Measurements from ENCODE around the gene GTF2IRD1.

Gene GTF2IRD1

DNA sequence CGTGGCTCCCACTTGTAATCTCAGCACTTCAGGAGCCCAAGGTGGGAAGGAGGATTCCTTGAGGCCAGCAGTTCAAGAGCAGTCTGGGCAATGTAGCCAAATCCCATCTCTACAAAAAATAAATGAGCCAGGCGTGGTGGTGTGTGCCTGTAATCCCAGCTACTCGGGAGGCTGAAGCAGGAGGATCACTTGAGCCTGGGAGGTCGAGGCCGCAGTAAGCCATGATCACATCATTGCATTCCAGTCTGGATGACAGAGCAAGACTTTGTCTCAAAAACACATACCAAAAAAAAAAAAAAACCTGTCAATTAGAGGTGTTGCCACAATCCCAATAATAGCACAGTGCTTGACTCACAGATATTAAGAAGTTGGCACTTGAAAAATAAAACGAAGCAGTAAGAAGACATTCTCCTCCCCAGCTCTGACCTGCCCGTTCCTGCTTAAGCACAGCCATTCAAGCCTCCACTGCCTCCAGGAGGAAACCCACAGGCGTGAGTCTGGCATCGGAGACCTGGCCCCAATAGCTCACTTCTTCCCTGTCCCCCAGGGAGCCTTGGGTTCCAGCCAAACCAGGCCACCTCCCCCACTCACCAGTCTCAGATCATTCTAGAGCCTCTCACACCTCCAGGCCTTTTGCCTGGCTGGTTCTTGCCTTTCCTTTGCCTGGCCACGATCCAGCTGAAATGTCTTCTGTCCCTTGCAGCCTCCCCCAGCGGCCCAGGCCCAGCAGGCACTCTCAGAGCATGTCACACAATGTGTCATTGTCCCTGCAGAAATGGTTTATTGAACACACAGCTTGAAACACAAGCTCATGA is 158.5 kb downstream of the GTF2IRD1 start:
- H3K4me1 ChIP-seq (ENCODE audit: control insufficient read depth, low read length), result peaks cover 20% of the 10 kb centered on the region
- no peaks in the 10 kb centered on the region for H3K9me2 ChIP-seq (replicated peaks; ENCODE audit: control insufficient read depth, low read length)
- no peak for TF ChIP-seq EZH2phosphoT487 (IDR thresholded peaks at IDR 0.05; ENCODE audit: borderline replicate concordance, low read length)
- no peak overlapping the region for H3K27ac ChIP-seq (ENCODE audit: low read depth, low read length)
- peaks cover 12% of the 10 kb centered on the region for H3F3A ChIP-seq (ENCODE audit: control insufficient read depth, insufficient read depth)
- no peaks in the 10 kb centered on the region for H3K79me2 ChIP-seq (ENCODE audit: control insufficient read depth, low read length)
- H3K4me2 ChIP-seq (ENCODE audit: low read length), result no peak overlapping the region
- H4K20me1 ChIP-seq (ENCODE audit: control insufficient read depth, insufficient read depth, low read depth, low read length), result no peaks in the 10 kb centered on the region
- H3K4me3 ChIP-seq (ENCODE audit: low read length), result no peak overlapping the region
- H3K27me3 ChIP-seq (ENCODE audit: control insufficient read depth, low read length), result no peaks in the 10 kb centered on the region
- no peaks in the 10 kb centered on the region for H3K36me3 ChIP-seq (ENCODE audit: control insufficient read depth, low read length)
- no peaks in the 10 kb centered on the region for H3K9me3 ChIP-seq (ENCODE audit: control insufficient read depth, insufficient read depth, low read length)

GRCh38 chr7:74615933-74616780 is 162.5 kb downstream of the GTF2IRD1 start:
- Histone ChIP-seq H3K4me1 (ENCODE audit: control insufficient read depth, low read length) (peaks cover 36% of the 10 kb centered on the region), H3K79me2 (ENCODE audit: control insufficient read depth, low read length) (no peaks in the 10 kb centered on the region), H3K4me2 (ENCODE audit: low read length) (peak overlapping the region; percentile 96)

GRCh38 chr7:74617180-74617744 is 163.6 kb downstream of the GTF2IRD1 start:
- TF ChIP-seq, protein P1, sequence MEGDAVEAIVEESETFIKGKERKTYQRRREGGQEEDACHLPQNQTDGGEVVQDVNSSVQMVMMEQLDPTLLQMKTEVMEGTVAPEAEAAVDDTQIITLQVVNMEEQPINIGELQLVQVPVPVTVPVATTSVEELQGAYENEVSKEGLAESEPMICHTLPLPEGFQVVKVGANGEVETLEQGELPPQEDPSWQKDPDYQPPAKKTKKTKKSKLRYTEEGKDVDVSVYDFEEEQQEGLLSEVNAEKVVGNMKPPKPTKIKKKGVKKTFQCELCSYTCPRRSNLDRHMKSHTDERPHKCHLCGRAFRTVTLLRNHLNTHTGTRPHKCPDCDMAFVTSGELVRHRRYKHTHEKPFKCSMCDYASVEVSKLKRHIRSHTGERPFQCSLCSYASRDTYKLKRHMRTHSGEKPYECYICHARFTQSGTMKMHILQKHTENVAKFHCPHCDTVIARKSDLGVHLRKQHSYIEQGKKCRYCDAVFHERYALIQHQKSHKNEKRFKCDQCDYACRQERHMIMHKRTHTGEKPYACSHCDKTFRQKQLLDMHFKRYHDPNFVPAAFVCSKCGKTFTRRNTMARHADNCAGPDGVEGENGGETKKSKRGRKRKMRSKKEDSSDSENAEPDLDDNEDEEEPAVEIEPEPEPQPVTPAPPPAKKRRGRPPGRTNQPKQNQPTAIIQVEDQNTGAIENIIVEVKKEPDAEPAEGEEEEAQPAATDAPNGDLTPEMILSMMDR (IDR thresholded peaks at IDR 0.05; ENCODE audit: low read depth, low read length, poor library complexity, severe bottlenecking), result no peak
- TF ChIP-seq EZH2phosphoT487 (IDR thresholded peaks at IDR 0.05; ENCODE audit: borderline replicate concordance, low read length), result no peak
- H4K20me1 ChIP-seq (ENCODE audit: control insufficient read depth, insufficient read depth, low read depth, low read length), result no peaks in the 10 kb centered on the region
- no peaks in the 10 kb centered on the region for H3K9me2 ChIP-seq (replicated peaks; ENCODE audit: control insufficient read depth, low read length)
- H3K79me2 ChIP-seq (ENCODE audit: control insufficient read depth, low read length), result no peaks in the 10 kb centered on the region
- H3K4me3 ChIP-seq (ENCODE audit: low read length), result peak overlapping the region; percentile 72
- peaks cover 12% of the 10 kb centered on the region for H3F3A ChIP-seq (ENCODE audit: control insufficient read depth, insufficient read depth)
- H3K4me2 ChIP-seq (ENCODE audit: low read length), result peak overlapping the region; percentile 96
- H3K9me3 ChIP-seq (ENCODE audit: control insufficient read depth, insufficient read depth, low read length), result no peaks in the 10 kb centered on the region
- H3K36me3 ChIP-seq (ENCODE audit: control insufficient read depth, low read length), result no peaks in the 10 kb centered on the region
- peak overlapping the region; percentile 87 for H3K27ac ChIP-seq (ENCODE audit: low read depth, low read length)
- peaks cover 36% of the 10 kb centered on the region for H3K4me1 ChIP-seq (ENCODE audit: control insufficient read depth, low read length)
- no peaks in the 10 kb centered on the region for H3K27me3 ChIP-seq (ENCODE audit: control insufficient read depth, low read length)

More at GRCh38 chr7:74615933-74616780, 162.5 kb downstream of the GTF2IRD1 start:
- Histone ChIP-seq H3K36me3 (ENCODE audit: control insufficient read depth, low read length) (no peaks in the 10 kb centered on the region), H3K9me2 (replicated peaks; ENCODE audit: control insufficient read depth, low read length) (no peaks in the 10 kb centered on the region), H3K27me3 (ENCODE audit: control insufficient read depth, low read length) (no peaks in the 10 kb centered on the region), H3K4me3 (ENCODE audit: low read length) (peak overlapping the region; percentile 72), H3K27ac (ENCODE audit: low read depth, low read length) (peak overlapping the region; percentile 87), H3K9me3 (ENCODE audit: control insufficient read depth, insufficient read depth, low read length) (no peaks in the 10 kb centered on the region), H3F3A (ENCODE audit: control insufficient read depth, insufficient read depth) (peaks cover 12% of the 10 kb centered on the region), H4K20me1 (ENCODE audit: control insufficient read depth, insufficient read depth, low read depth, low read length) (no peaks in the 10 kb centered on the region)
- TF ChIP-seq EZH2phosphoT487 (IDR thresholded peaks at IDR 0.05; ENCODE audit: borderline replicate concordance, low read length), result no peak
- TF ChIP-seq, protein P1 (IDR thresholded peaks at IDR 0.05; ENCODE audit: low read depth, low read length, poor library complexity, severe bottlenecking), result peak; percentile 58

Measured in DOHH2 (cell line).